ENCODE measurements around the gene NEFH.

The NEFH gene

DNA sequence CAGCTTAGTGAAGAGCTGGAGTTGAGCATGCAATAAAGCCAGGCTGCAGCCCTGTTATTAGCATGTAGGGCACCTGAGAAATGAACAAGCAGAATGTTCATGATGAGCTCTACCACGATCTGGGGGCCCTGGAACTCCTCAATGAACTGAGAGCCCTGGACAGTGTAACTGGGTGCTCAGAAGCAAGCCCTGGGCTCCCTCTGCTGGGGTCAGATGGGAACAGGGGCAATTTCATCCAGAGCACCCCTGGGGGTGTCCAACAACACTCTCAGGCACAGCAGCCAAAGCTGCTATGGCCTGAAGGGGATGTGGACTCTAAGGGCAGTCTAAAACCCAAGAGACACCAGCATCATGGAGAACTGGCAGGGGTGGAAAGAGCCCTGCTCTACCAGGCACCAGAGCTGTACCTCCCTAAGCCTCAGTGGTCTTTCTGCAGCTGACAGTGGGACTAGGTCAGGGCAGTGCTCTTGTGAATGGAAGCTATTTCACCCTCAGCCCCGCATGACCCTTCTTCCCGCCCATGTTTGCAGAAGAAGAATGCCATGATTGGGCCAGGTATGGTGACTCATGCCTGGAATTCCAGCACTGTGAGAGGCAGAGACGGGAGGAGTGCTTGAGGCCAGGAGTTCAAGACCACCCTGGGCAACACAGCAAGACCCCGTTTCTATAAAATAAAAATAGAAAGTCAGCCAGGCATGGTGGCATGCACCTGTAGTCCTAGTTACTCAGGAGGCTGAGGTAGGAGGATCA is 44.6 kb downstream of the NEFH start:
- H3K36me3 ChIP-seq (ENCODE audit: control insufficient read depth, low read length) = peaks cover 82% of the 10 kb centered on the region

DNA sequence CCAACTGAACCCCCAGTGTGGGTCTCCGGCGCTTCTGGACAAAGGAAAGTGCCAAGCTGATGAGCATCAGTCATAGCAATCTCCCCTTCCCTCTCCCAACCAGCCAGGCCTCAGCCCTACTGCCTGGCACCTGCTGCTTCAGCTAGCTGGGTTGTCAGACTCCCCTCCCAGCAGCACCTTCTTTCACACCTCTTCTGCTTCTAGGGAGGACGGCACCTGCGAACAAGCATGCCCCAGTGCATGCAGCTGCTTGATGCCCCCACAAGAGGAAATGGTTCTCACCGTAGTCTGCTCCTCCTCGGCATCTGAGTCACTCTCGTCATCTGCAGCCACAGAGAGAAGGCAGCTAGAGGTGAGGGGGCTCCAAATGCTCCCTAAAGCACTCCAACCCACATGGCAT is 48.1 kb downstream of the NEFH start:
- Histone ChIP-seq H3K4me2 (ENCODE audit: low read length) (no peak overlapping the region), H3K27me3 (ENCODE audit: control insufficient read depth, low read length) (no peaks in the 10 kb centered on the region), H3K9me3 (ENCODE audit: control insufficient read depth, insufficient read depth, low read length) (no peaks in the 10 kb centered on the region), H3K27ac (ENCODE audit: low read depth, low read length) (no peak overlapping the region), H3K79me2 (ENCODE audit: control insufficient read depth, low read length) (no peaks in the 10 kb centered on the region), H4K20me1 (ENCODE audit: control insufficient read depth, insufficient read depth, low read depth, low read length) (no peaks in the 10 kb centered on the region), H3K4me3 (ENCODE audit: low read length) (no peak overlapping the region), H3K36me3 (ENCODE audit: control insufficient read depth, low read length) (peaks cover 86% of the 10 kb centered on the region), H3F3A (ENCODE audit: control insufficient read depth, insufficient read depth) (no peaks in the 10 kb centered on the region), H3K4me1 (ENCODE audit: control insufficient read depth, low read length) (no peaks in the 10 kb centered on the region), H3K9me2 (replicated peaks; ENCODE audit: control insufficient read depth, low read length) (no peaks in the 10 kb centered on the region)
- TF ChIP-seq EZH2phosphoT487 (IDR thresholded peaks at IDR 0.05; ENCODE audit: borderline replicate concordance, low read length) = no peak
- TF ChIP-seq, protein P1, sequence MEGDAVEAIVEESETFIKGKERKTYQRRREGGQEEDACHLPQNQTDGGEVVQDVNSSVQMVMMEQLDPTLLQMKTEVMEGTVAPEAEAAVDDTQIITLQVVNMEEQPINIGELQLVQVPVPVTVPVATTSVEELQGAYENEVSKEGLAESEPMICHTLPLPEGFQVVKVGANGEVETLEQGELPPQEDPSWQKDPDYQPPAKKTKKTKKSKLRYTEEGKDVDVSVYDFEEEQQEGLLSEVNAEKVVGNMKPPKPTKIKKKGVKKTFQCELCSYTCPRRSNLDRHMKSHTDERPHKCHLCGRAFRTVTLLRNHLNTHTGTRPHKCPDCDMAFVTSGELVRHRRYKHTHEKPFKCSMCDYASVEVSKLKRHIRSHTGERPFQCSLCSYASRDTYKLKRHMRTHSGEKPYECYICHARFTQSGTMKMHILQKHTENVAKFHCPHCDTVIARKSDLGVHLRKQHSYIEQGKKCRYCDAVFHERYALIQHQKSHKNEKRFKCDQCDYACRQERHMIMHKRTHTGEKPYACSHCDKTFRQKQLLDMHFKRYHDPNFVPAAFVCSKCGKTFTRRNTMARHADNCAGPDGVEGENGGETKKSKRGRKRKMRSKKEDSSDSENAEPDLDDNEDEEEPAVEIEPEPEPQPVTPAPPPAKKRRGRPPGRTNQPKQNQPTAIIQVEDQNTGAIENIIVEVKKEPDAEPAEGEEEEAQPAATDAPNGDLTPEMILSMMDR (IDR thresholded peaks at IDR 0.05; ENCODE audit: low read depth, low read length, poor library complexity, severe bottlenecking) = no peak

More for the DNA sequence above, 44.6 kb downstream of the NEFH start:
- H3K79me2 ChIP-seq (ENCODE audit: control insufficient read depth, low read length) = no peaks in the 10 kb centered on the region
- H3K4me1 ChIP-seq (ENCODE audit: control insufficient read depth, low read length) = no peaks in the 10 kb centered on the region
- TF ChIP-seq EZH2phosphoT487 (IDR thresholded peaks at IDR 0.05; ENCODE audit: borderline replicate concordance, low read length) = no peak
- TF ChIP-seq, protein P1 (IDR thresholded peaks at IDR 0.05; ENCODE audit: low read depth, low read length, poor library complexity, severe bottlenecking) = peak; percentile 51
- H3K27me3 ChIP-seq (ENCODE audit: control insufficient read depth, low read length) = no peaks in the 10 kb centered on the region
- no peaks in the 10 kb centered on the region for H3K9me3 ChIP-seq (ENCODE audit: control insufficient read depth, insufficient read depth, low read length)
- H3K9me2 ChIP-seq (replicated peaks; ENCODE audit: control insufficient read depth, low read length) = no peaks in the 10 kb centered on the region
- H3F3A ChIP-seq (ENCODE audit: control insufficient read depth, insufficient read depth) = no peaks in the 10 kb centered on the region
- H3K4me3 ChIP-seq (ENCODE audit: low read length) = no peak overlapping the region
- no peaks in the 10 kb centered on the region for H4K20me1 ChIP-seq (ENCODE audit: control insufficient read depth, insufficient read depth, low read depth, low read length)
- no peak overlapping the region for H3K4me2 ChIP-seq (ENCODE audit: low read length)
- H3K27ac ChIP-seq (ENCODE audit: low read depth, low read length) = no peak overlapping the region

- Histone ChIP-seq H3K9me2 (replicated peaks; ENCODE audit: control insufficient read depth, low read length) (no peaks in the 10 kb centered on the region), H3K4me2 (ENCODE audit: low read length) (no peak overlapping the region), H3F3A (ENCODE audit: control insufficient read depth, insufficient read depth) (no peaks in the 10 kb centered on the region), H3K27ac (ENCODE audit: low read depth, low read length) (no peak overlapping the region), H3K4me1 (ENCODE audit: control insufficient read depth, low read length) (no peaks in the 10 kb centered on the region), H3K4me3 (ENCODE audit: low read length) (no peak overlapping the region), H3K36me3 (ENCODE audit: control insufficient read depth, low read length) (peaks cover 80% of the 10 kb centered on the region), H3K79me2 (ENCODE audit: control insufficient read depth, low read length) (no peaks in the 10 kb centered on the region), H4K20me1 (ENCODE audit: control insufficient read depth, insufficient read depth, low read depth, low read length) (no peaks in the 10 kb centered on the region), H3K27me3 (ENCODE audit: control insufficient read depth, low read length) (no peaks in the 10 kb centered on the region), H3K9me3 (ENCODE audit: control insufficient read depth, insufficient read depth, low read length) (no peaks in the 10 kb centered on the region)
- TF ChIP-seq, protein P1 (IDR thresholded peaks at IDR 0.05; ENCODE audit: low read depth, low read length, poor library complexity, severe bottlenecking) = no peak
- TF ChIP-seq EZH2phosphoT487 (IDR thresholded peaks at IDR 0.05; ENCODE audit: borderline replicate concordance, low read length) = no peak
These were observed 50.7 kb downstream of the NEFH start for GRCh38 chr22:29530716-29531115.
